Panc1 (cell line): ENCODE measurements around the gene FSHR. TPM values are rescaled to one million over a fixed set of nuclear protein-coding genes. Genes with fewer than 3 reads are reported as not detected.

Experiments
- ATAC-seq: fragments of 200-7000 bp; cut with Tn5 transposase; 2 replicates; pipeline ENCODE4 v1.9.1; 2020; ENCODE audit warnings: mild to moderate bottlenecking, moderate library complexity
- BruUV-seq: library from RNA; stranded (reverse); fragments of 400-500 nt; replicated peaks from 2 replicates; lab custom pipeline; 2021; lab: Mats Ljungman, UMichigan
- CTCF ChIA-PET: fragments of 300-600 bp; sonication (Branson Sonifier 250); formaldehyde crosslinking; loops from one replicate; lab custom pipeline; 2022; ENCODE audit warnings: antibody characterized with exemption; lab: Charles Lee
- POLR2A ChIA-PET: fragments of 300-600 bp; sonication (Branson Sonifier 250); formaldehyde crosslinking; loops from one replicate; lab custom pipeline; 2022; ENCODE audit warnings: antibody characterized with exemption; lab: Charles Lee
- DNase-seq: peaks from one replicate; pipeline ENCODE4 v3.0.0-alpha.2; 2010; ENCODE audit warnings: low read depth, low spot score
- H3K27ac ChIP-seq: 2 replicates; pipeline ENCODE4 v1.5.1; 2011; ENCODE audit warnings: mild to moderate bottlenecking, low read length, inconsistent platforms
- H3K27me3 ChIP-seq: fragments of 200-500 bp; sonication (Bioruptor generic); 2 replicates; pipeline ENCODE4 v1.6.0; 2014; ENCODE audit warnings: low read length, inconsistent platforms; ENCODE audit not compliant: control insufficient read depth, insufficient read depth
- H3K36me3 ChIP-seq: fragments of 200-500 bp; sonication (Bioruptor generic); 2 replicates; pipeline ENCODE4 v1.5.1; 2014; ENCODE audit warnings: inconsistent platforms, mild to moderate bottlenecking, low read length, moderate library complexity; ENCODE audit not compliant: control insufficient read depth, insufficient read depth
- H3K4me1 ChIP-seq: 2 replicates; pipeline ENCODE4 v1.5.1; 2011; ENCODE audit warnings: inconsistent platforms, mild to moderate bottlenecking, low read length, moderate library complexity; ENCODE audit not compliant: control insufficient read depth, insufficient read depth
- H3K4me3 ChIP-seq, 2 experiments: 2 replicates each; pipeline ENCODE4 v1.5.1; 2011 to 2012; ENCODE audit warnings: low read depth in 2 of 2, low read length in 2 of 2, mild to moderate bottlenecking in 2 of 2, inconsistent platforms in 1 of 2, moderate library complexity in 1 of 2
- H3K9me3 ChIP-seq: fragments of 200-500 bp; sonication (Bioruptor generic); 2 replicates; pipeline ENCODE4 v1.5.1; 2014; ENCODE audit warnings: low read depth, mild to moderate bottlenecking, inconsistent platforms, low read length, moderate library complexity; ENCODE audit not compliant: control insufficient read depth, insufficient read depth
- POLR2AphosphoS5 ChIP-seq: IDR thresholded peaks from 2 replicates; pipeline ENCODE4 v1.6.1; 2012; ENCODE audit warnings: mild to moderate bottlenecking, low read depth, low read length, moderate library complexity
- SIN3A ChIP-seq: IDR thresholded peaks from 2 replicates; pipeline ENCODE4 v1.6.1; 2012; ENCODE audit warnings: low read depth, mild to moderate bottlenecking, low read length, moderate library complexity, borderline replicate concordance; ENCODE audit not compliant: insufficient read depth
- TCF7L2 ChIP-seq: IDR thresholded peaks from 2 replicates; pipeline ENCODE4 v1.6.1; 2011; ENCODE audit warnings: mild to moderate bottlenecking, low read depth, low read length, inconsistent platforms
- in situ Hi-C: cut with HindIII; loops from 2 replicates; pipeline ENCODE4 v1.10.0; 2016; ENCODE audit warnings: low sequenced_read_pairs, low pct_unique_long_range_greater_than_20kb
- intact Hi-C: fragments of 100-400 bp; cut with micrococcal nuclease; formaldehyde crosslinking; loops from one replicate; pipeline ENCODE4 v1.10.0; 2022; ENCODE audit not compliant: unreplicated experiment
- total RNA-seq: library from RNA; stranded (reverse); gene quantifications from one replicate; pipeline ENCODE4 v1.2.1, GENCODE V29; 2021; ENCODE audit not compliant: unreplicated experiment
- TF ChIP-seq, protein P1 (sequence below): fragments of 450-650 bp; IDR thresholded peaks from 2 replicates; pipeline ENCODE4 v1.5.1; 2017; ENCODE audit warnings: mild to moderate bottlenecking
- TF ChIP-seq, protein P2 (sequence below), 2 experiments: IDR thresholded peaks; 2 replicates each; pipeline ENCODE4 v1.6.1; 2011 to 2012; ENCODE audit warnings: low read depth in 2 of 2, control low read depth in 1 of 2, low read length in 1 of 2, mild to moderate bottlenecking in 1 of 2, moderate library complexity in 1 of 2; ENCODE audit not compliant: insufficient read depth in 1 of 2

Gene FSHR
- total RNA-seq, 1 experiment from 2014 or later = not detected

DNA sequence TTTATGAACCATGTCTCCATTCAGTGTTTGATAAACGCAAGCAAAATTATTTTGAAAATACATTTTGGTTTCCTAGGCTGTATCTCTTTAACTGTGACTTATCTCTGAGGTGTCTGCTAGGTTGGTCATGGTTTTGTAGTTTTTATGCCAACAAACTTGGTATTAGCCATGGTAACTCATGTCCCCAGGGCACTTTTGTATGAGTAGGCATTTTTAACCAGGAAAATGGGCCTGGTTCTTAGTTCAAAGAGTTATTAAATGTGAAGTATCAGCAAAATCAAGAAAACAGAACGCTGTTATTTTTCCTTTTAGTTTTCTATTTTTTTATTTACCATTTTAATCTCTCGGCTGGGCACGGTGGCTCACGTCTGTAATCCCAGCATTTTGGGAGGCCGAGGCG lies 219.5 kb downstream of the FSHR start:
- H3K4me3 ChIP-seq = no peak overlapping the region
- H3K27ac ChIP-seq = no peak overlapping the region
- no peaks in the 10 kb centered on the region for H3K9me3 ChIP-seq
- no TSS peak for BruUV-seq
- in situ Hi-C loops (no loop called here), intact Hi-C loops (no loop called here)
- DNase-seq (no peak), ATAC-seq (no peak)
- POLR2A ChIA-PET = no interaction called here
- no peaks in the 10 kb centered on the region; the same call in 1 of the 2 replicates for H3K27me3 ChIP-seq
- CTCF ChIA-PET = no interaction called here
- TF ChIP-seq POLR2AphosphoS5 (no peak), SIN3A (no peak), TCF7L2 (no peak)
- TF ChIP-seq, protein P1, sequence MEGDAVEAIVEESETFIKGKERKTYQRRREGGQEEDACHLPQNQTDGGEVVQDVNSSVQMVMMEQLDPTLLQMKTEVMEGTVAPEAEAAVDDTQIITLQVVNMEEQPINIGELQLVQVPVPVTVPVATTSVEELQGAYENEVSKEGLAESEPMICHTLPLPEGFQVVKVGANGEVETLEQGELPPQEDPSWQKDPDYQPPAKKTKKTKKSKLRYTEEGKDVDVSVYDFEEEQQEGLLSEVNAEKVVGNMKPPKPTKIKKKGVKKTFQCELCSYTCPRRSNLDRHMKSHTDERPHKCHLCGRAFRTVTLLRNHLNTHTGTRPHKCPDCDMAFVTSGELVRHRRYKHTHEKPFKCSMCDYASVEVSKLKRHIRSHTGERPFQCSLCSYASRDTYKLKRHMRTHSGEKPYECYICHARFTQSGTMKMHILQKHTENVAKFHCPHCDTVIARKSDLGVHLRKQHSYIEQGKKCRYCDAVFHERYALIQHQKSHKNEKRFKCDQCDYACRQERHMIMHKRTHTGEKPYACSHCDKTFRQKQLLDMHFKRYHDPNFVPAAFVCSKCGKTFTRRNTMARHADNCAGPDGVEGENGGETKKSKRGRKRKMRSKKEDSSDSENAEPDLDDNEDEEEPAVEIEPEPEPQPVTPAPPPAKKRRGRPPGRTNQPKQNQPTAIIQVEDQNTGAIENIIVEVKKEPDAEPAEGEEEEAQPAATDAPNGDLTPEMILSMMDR = no peak
- TF ChIP-seq, protein P2, sequence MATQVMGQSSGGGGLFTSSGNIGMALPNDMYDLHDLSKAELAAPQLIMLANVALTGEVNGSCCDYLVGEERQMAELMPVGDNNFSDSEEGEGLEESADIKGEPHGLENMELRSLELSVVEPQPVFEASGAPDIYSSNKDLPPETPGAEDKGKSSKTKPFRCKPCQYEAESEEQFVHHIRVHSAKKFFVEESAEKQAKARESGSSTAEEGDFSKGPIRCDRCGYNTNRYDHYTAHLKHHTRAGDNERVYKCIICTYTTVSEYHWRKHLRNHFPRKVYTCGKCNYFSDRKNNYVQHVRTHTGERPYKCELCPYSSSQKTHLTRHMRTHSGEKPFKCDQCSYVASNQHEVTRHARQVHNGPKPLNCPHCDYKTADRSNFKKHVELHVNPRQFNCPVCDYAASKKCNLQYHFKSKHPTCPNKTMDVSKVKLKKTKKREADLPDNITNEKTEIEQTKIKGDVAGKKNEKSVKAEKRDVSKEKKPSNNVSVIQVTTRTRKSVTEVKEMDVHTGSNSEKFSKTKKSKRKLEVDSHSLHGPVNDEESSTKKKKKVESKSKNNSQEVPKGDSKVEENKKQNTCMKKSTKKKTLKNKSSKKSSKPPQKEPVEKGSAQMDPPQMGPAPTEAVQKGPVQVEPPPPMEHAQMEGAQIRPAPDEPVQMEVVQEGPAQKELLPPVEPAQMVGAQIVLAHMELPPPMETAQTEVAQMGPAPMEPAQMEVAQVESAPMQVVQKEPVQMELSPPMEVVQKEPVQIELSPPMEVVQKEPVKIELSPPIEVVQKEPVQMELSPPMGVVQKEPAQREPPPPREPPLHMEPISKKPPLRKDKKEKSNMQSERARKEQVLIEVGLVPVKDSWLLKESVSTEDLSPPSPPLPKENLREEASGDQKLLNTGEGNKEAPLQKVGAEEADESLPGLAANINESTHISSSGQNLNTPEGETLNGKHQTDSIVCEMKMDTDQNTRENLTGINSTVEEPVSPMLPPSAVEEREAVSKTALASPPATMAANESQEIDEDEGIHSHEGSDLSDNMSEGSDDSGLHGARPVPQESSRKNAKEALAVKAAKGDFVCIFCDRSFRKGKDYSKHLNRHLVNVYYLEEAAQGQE (IDR thresholded peaks at IDR 0.05; ENCODE audit: insufficient read depth in 1 of 2, low read depth in 2 of 2, low read length in 1 of 2) = no peak
- no peaks in the 10 kb centered on the region for H3K36me3 ChIP-seq
- H3K4me1 ChIP-seq = no peaks in the 10 kb centered on the region

DNA sequence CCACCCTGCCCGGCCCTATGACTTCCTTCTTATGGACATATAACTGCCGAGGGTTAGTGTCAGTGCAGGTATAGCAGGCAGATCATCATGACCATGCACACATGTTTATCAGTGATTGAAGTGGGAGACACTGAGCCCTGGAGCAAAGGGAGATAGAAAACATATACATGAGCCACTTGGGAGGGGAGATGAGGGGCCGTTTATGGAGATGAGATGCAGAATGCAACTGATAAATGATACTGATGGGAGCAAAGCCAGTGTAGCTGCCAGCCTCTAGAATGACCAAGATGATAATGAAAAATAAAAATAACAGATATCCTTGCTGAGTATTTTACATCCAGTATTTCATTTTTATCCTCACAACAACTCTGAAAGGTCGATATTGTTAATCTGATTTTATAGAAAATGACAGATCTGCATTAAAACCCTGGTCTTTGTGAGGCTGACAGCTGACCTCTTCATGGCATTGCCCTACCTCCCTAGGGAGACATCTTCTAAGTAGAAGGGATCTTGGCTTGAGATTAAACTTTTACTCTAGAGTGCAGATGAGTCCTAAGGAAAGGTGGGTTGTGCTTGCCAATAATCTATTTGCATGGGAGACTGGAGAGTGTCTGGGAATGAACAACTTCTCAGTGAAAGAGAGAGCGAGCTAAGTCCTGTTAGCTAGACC lies 220.4 kb downstream of the FSHR start:
- Histone ChIP-seq H3K4me3 (no peak overlapping the region), H3K4me1 (no peaks in the 10 kb centered on the region), H3K27ac (no peak overlapping the region), H3K9me3 (no peaks in the 10 kb centered on the region), H3K27me3 (no peaks in the 10 kb centered on the region; the same call in 1 of the 2 replicates), H3K36me3 (no peaks in the 10 kb centered on the region)
- ATAC-seq (no peak), DNase-seq (no peak)
- CTCF ChIA-PET = no interaction called here
- in situ Hi-C loops = no loop called here
- intact Hi-C loops = no loop called here
- no TSS peak for BruUV-seq
- POLR2A ChIA-PET = no interaction called here
- TF ChIP-seq, protein P1 = no peak
- TF ChIP-seq POLR2AphosphoS5 (no peak), TCF7L2 (no peak), SIN3A (no peak)
- TF ChIP-seq, protein P2 (IDR thresholded peaks at IDR 0.05; ENCODE audit: insufficient read depth in 1 of 2, low read depth in 2 of 2, low read length in 1 of 2) = no peak
